ENCODE data around the gene FMO1. TPM values are rescaled to one million over a fixed set of nuclear protein-coding genes. Genes with fewer than 3 reads are reported as not detected.
A peak's percentile ranks its signal among the peaks of the same experiment; 100 is the strongest.

FMO1 gene
- total RNA-seq, 1 donor from 2014 or later = not detected

DNA sequence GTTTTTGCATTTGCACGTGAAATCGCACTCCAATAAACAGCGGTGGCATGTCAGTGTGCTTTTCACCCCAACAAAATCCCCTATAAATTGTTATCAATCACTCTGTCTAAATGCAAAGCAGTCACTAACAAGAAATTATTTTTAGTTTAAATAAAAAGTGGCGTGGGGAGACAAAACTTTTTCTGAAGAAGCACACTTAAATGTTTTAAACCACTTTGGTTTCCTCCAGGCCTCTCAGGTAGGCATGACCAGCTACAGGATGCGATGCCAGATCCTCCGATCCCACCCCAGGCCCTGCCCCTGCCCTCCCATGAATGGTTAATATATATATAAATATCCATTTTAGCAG is 3.6 kb downstream of the FMO1 start:
- Histone ChIP-seq H3K79me2 (ENCODE audit: low read depth) (no peaks in the 10 kb centered on the region), H2AFZ (replicated peaks) (no peak overlapping the region), H3K36me3 (no peaks in the 10 kb centered on the region), H3K27me3 (no peaks in the 10 kb centered on the region), H3F3A (ENCODE audit: low read depth) (peaks cover 4% of the 10 kb centered on the region), H3K27ac (no peak overlapping the region), H4K20me1 (ENCODE audit: low read depth) (no peaks in the 10 kb centered on the region), H3K4me3 (peak overlapping the region; percentile 65), H3K9ac (no peak overlapping the region), H3K9me3 (ENCODE audit: low read depth) (no peaks in the 10 kb centered on the region), H3K4me2 (peak overlapping the region; percentile 98), H3K4me1 (no peaks in the 10 kb centered on the region)
- Mint-ChIP-seq H3K4me3 (peak overlapping the region; percentile 89), H3K36me3 (no peaks in the 10 kb centered on the region), H3K4me1 (peaks cover 22% of the 10 kb centered on the region), H3K27ac (no peak overlapping the region), H3K9me3 (no peaks in the 10 kb centered on the region), H3K27me3 (ENCODE audit: insufficient read depth, low read depth) (peaks cover 4% of the 10 kb centered on the region)
- TF ChIP-seq, protein P1, sequence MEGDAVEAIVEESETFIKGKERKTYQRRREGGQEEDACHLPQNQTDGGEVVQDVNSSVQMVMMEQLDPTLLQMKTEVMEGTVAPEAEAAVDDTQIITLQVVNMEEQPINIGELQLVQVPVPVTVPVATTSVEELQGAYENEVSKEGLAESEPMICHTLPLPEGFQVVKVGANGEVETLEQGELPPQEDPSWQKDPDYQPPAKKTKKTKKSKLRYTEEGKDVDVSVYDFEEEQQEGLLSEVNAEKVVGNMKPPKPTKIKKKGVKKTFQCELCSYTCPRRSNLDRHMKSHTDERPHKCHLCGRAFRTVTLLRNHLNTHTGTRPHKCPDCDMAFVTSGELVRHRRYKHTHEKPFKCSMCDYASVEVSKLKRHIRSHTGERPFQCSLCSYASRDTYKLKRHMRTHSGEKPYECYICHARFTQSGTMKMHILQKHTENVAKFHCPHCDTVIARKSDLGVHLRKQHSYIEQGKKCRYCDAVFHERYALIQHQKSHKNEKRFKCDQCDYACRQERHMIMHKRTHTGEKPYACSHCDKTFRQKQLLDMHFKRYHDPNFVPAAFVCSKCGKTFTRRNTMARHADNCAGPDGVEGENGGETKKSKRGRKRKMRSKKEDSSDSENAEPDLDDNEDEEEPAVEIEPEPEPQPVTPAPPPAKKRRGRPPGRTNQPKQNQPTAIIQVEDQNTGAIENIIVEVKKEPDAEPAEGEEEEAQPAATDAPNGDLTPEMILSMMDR (IDR thresholded peaks at IDR 0.05) = no peak
- TF ChIP-seq EZH2 (IDR thresholded peaks at IDR 0.05) = no peak
- no peak for DNase-seq (ENCODE audit: low spot score)

DNA sequence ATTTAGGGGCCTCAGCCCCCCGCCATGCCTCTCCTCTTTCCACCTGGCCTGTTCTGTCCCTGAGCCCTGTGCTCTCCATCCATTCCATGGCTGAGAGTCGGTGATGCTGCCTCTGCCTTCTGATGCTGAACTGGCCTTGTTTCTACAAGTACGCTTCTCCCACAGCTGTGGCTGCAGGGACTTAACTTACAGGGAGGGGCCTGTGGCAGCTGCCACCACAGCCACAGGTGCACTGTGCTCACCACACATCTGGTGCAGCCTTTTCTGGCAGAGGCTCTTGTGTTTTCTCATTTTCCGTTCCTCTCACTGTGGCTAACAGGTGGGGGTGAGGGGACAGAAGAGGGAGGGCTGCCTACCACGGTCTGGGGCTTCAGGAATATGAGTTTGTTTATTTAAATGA is 4.2 kb downstream of the FMO1 start:
- H3K4me1 Mint-ChIP-seq = peaks cover 22% of the 10 kb centered on the region
- H3K27me3 Mint-ChIP-seq (ENCODE audit: insufficient read depth, low read depth) = peaks cover 4% of the 10 kb centered on the region
- Histone ChIP-seq H2AFZ (replicated peaks) (no peak overlapping the region), H3K9me3 (ENCODE audit: low read depth) (no peaks in the 10 kb centered on the region), H3K36me3 (no peaks in the 10 kb centered on the region), H3K4me2 (no peak overlapping the region), H3K4me3 (no peak overlapping the region), H3K4me1 (no peaks in the 10 kb centered on the region), H3K27me3 (no peaks in the 10 kb centered on the region), H3K27ac (no peak overlapping the region), H3F3A (ENCODE audit: low read depth) (peaks cover 4% of the 10 kb centered on the region), H3K9ac (no peak overlapping the region), H3K79me2 (ENCODE audit: low read depth) (no peaks in the 10 kb centered on the region), H4K20me1 (ENCODE audit: low read depth) (no peaks in the 10 kb centered on the region)
- no peaks in the 10 kb centered on the region for H3K36me3 Mint-ChIP-seq
- TF ChIP-seq, protein P1 (IDR thresholded peaks at IDR 0.05) = no peak
- no peak for TF ChIP-seq EZH2phosphoT487 (IDR thresholded peaks at IDR 0.05)
- TF ChIP-seq EZH2 (IDR thresholded peaks at IDR 0.05) = no peak
- H3K27ac Mint-ChIP-seq = no peak overlapping the region
- no peaks in the 10 kb centered on the region for H3K9me3 Mint-ChIP-seq
- peak; percentile 43 for DNase-seq (ENCODE audit: low spot score)
- peak overlapping the region; percentile 46 for H3K4me3 Mint-ChIP-seq

DNA sequence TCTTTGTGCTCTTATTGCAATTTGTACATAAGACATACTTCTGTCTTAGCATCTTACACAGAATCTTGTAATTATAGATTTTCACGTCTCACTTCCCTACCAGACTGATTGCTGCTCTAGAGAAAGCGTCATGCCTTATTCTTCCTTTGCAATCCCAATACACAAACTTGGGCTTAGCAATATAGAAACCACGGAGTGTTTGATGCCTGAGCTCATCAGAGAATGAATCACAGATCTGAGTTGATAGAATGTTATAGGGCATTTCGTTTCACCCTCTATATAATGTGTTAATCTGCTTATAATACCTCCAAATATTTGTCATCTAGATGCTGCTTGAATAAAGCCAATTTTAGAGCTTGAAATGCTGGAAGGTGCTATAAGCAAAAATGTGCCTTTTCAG is 6.6 kb downstream of the FMO1 start:
- no peaks in the 10 kb centered on the region for H4K20me1 ChIP-seq (ENCODE audit: low read depth)
- no peak overlapping the region for H3K27ac ChIP-seq
- Mint-ChIP-seq H3K4me1 (peaks cover 22% of the 10 kb centered on the region), H3K4me3 (no peak overlapping the region), H3K27me3 (ENCODE audit: insufficient read depth, low read depth) (peaks cover 4% of the 10 kb centered on the region), H3K27ac (no peak overlapping the region), H3K36me3 (no peaks in the 10 kb centered on the region), H3K9me3 (no peaks in the 10 kb centered on the region)
- H2AFZ ChIP-seq (replicated peaks) = no peak overlapping the region
- no peaks in the 10 kb centered on the region for H3K9me3 ChIP-seq (ENCODE audit: low read depth)
- H3K79me2 ChIP-seq (ENCODE audit: low read depth) = no peaks in the 10 kb centered on the region
- H3K36me3 ChIP-seq = no peaks in the 10 kb centered on the region
- H3K27me3 ChIP-seq = no peaks in the 10 kb centered on the region
- H3F3A ChIP-seq (ENCODE audit: low read depth) = peaks cover 21% of the 10 kb centered on the region
- H3K4me1 ChIP-seq = peaks cover 24% of the 10 kb centered on the region
- H3K4me3 ChIP-seq = no peak overlapping the region
- H3K4me2 ChIP-seq = no peak overlapping the region
- H3K9ac ChIP-seq = no peak overlapping the region
- TF ChIP-seq EZH2 (IDR thresholded peaks at IDR 0.05) (no peak), EZH2phosphoT487 (IDR thresholded peaks at IDR 0.05) (no peak)
- TF ChIP-seq, protein P1 (IDR thresholded peaks at IDR 0.05) = no peak
- DNase-seq (ENCODE audit: low spot score) = no peak
